IMR-90 (cell line): ENCODE measurements around the gene GUF1. TPM values are rescaled to one million over a fixed set of nuclear protein-coding genes. Genes with fewer than 3 reads are reported as not detected.

Experiments
- ATAC-seq: fragments of 200-7000 bp; cut with Tn5 transposase; 2 replicates; pipeline ENCODE4 v1.9.1; 2020; ENCODE audit warnings: low read depth, mild to moderate bottlenecking, moderate library complexity
- BruUV-seq: library from RNA; stranded (reverse); fragments of 400-500 nt; replicated peaks from 2 replicates; lab custom pipeline; 2021; lab: Mats Ljungman, UMichigan
- CTCF ChIA-PET: fragments of 300-600 bp; formaldehyde crosslinking; extraction: SDS; loops from one replicate; lab custom pipeline; 2021; ENCODE audit warnings: antibody characterized with exemption; lab: Yijun Ruan, JAX
- POLR2A ChIA-PET: fragments of 300-600 bp; sonication (Branson Sonifier 250); formaldehyde crosslinking; loops from one replicate; lab custom pipeline; 2022; ENCODE audit warnings: antibody characterized with exemption; ENCODE audit not compliant: unreplicated experiment; lab: Charles Lee
- DNase-seq: peaks from one replicate; pipeline ENCODE4 v3.0.0; 2013
- H2AFZ ChIP-seq: replicated peaks from 2 replicates; pipeline ENCODE3; 2013; ENCODE audit warnings: low read length, mild to moderate bottlenecking; ENCODE audit not compliant: poor library complexity
- H2AK5ac ChIP-seq: 2 replicates; pipeline ENCODE4 v1.6.1; 2013; ENCODE audit warnings: low read depth, low read length, inconsistent platforms
- H2AK9ac ChIP-seq: replicated peaks from 2 replicates; pipeline ENCODE3; 2013; ENCODE audit warnings: mild to moderate bottlenecking, low read depth, low read length, moderate library complexity; ENCODE audit not compliant: poor library complexity
- H2BK120ac ChIP-seq: 2 replicates; pipeline ENCODE4 v1.6.1; 2013; ENCODE audit warnings: low read depth, low read length, inconsistent platforms
- H2BK15ac ChIP-seq: 3 replicates; pipeline ENCODE4 v1.6.1; 2013; ENCODE audit warnings: low read depth, low read length, inconsistent platforms
- H2BK20ac ChIP-seq: 2 replicates; pipeline ENCODE4 v1.6.1; 2013; ENCODE audit warnings: low read depth, mild to moderate bottlenecking, inconsistent platforms, low read length, moderate library complexity
- H2BK5ac ChIP-seq: 2 replicates; pipeline ENCODE4 v1.6.1; 2013; ENCODE audit warnings: mild to moderate bottlenecking, low read depth, low read length, inconsistent platforms; ENCODE audit not compliant: poor library complexity, severe bottlenecking
- H3K14ac ChIP-seq: replicated peaks from 2 replicates; pipeline ENCODE4 v1.6.1; 2013; ENCODE audit warnings: low read depth, low read length, inconsistent platforms
- H3K18ac ChIP-seq: 2 replicates; pipeline ENCODE4 v1.6.1; 2013; ENCODE audit warnings: low read depth, low read length, control low read depth
- H3K23ac ChIP-seq: 2 replicates; pipeline ENCODE4 v1.6.1; 2013; ENCODE audit warnings: low read depth, low read length, inconsistent platforms
- H3K27ac ChIP-seq: 2 replicates; pipeline ENCODE4 v1.5.1; 2013; ENCODE audit warnings: mild to moderate bottlenecking, control low read depth, low read length; ENCODE audit not compliant: insufficient read depth
- H3K27me3 ChIP-seq: 2 replicates; pipeline ENCODE4 v1.6.1; 2013; ENCODE audit warnings: low read length; ENCODE audit not compliant: control insufficient read depth, insufficient read depth
- H3K36me3 ChIP-seq: 2 replicates; pipeline ENCODE4 v1.6.1; 2013; ENCODE audit warnings: low read length, mixed read lengths; ENCODE audit not compliant: control insufficient read depth, insufficient read depth
- H3K4ac ChIP-seq: 2 replicates; pipeline ENCODE4 v1.6.1; 2013; ENCODE audit warnings: low read depth, low read length, inconsistent platforms
- H3K4me1 ChIP-seq: 2 replicates; pipeline ENCODE4 v1.6.1; 2013; ENCODE audit warnings: low read length, mixed read lengths; ENCODE audit not compliant: control insufficient read depth, insufficient read depth
- H3K4me2 ChIP-seq: 2 replicates; pipeline ENCODE4 v1.6.1; 2013; ENCODE audit warnings: low read depth, mild to moderate bottlenecking, control low read depth, low read length, moderate library complexity
- H3K4me3 ChIP-seq: 2 replicates; pipeline ENCODE4 v1.5.1; 2013; ENCODE audit warnings: low read depth, mild to moderate bottlenecking, control low read depth, low read length, moderate library complexity; ENCODE audit not compliant: insufficient read depth
- H3K56ac ChIP-seq: 2 replicates; pipeline ENCODE4 v1.6.1; 2013; ENCODE audit warnings: low read length, inconsistent platforms; ENCODE audit not compliant: insufficient read depth; ENCODE audit errors: extremely low read depth
- H3K79me1 ChIP-seq, 2 experiments: 2 replicates each; pipeline ENCODE4 v1.6.1; 2013; ENCODE audit warnings: low read length in 2 of 2, inconsistent platforms in 1 of 2, low read depth in 1 of 2
- H3K9ac ChIP-seq: 2 replicates; pipeline ENCODE4 v1.6.1; 2013; ENCODE audit warnings: low read depth, low read length, control low read depth
- H3K9me1 ChIP-seq: 2 replicates; pipeline ENCODE4 v1.6.1; 2013; ENCODE audit warnings: low read length, inconsistent platforms; ENCODE audit not compliant: insufficient read depth
- H3K9me3 ChIP-seq: 2 replicates; pipeline ENCODE4 v1.6.1; 2013; ENCODE audit warnings: low read length; ENCODE audit not compliant: control insufficient read depth, insufficient read depth
- H4K20me1 ChIP-seq: 2 replicates; pipeline ENCODE4 v1.6.1; 2013; ENCODE audit warnings: low read length, inconsistent platforms; ENCODE audit not compliant: insufficient read depth
- H4K5ac ChIP-seq: 2 replicates; pipeline ENCODE4 v1.6.1; 2013; ENCODE audit warnings: mild to moderate bottlenecking, low read depth, low read length, control low read depth
- H4K8ac ChIP-seq, 2 experiments: 2 replicates each; pipeline ENCODE4 v1.6.1; 2013; ENCODE audit warnings: low read depth in 2 of 2, low read length in 2 of 2, control low read depth in 1 of 2, inconsistent platforms in 1 of 2
- H4K91ac ChIP-seq: 2 replicates; pipeline ENCODE4 v1.6.1; 2013; ENCODE audit warnings: low read depth, low read length, inconsistent platforms; ENCODE audit not compliant: insufficient read depth
- RCOR1 ChIP-seq: IDR thresholded peaks from 2 replicates; pipeline ENCODE4 v1.6.1; 2012; ENCODE audit warnings: mild to moderate bottlenecking, low read length, improper control_type of control experiment; ENCODE audit not compliant: insufficient replicate concordance
- WGBS, 2 experiments: methylation state at CpG; one replicate each; pipeline versions ENCODE4 v1.1.5 to v1.1.7; 2013; ENCODE audit warnings: missing lambda C conversion rate in 2 of 2; ENCODE audit not compliant: insufficient read length in 1 of 2; ENCODE audit errors: extremely low coverage in 2 of 2; 5-methylcytosine and 5-hydroxymethylcytosine counted together
- dilution Hi-C: fragments of 300-500 bp; cut with HindIII; formaldehyde crosslinking; loops from one replicate; pipeline ENCODE4 v1.14.3; 2018; ENCODE audit warnings: low sequenced_read_pairs; ENCODE audit not compliant: unreplicated experiment
- in situ Hi-C: fragments of 300-500 bp; cut with MboI; formaldehyde crosslinking; loops from 3 replicates; pipeline ENCODE4 v1.14.3; 2019; ENCODE audit warnings: low sequenced_read_pairs, inconsistent platforms, mixed read lengths
- intact Hi-C: fragments of 100-400 bp; cut with micrococcal nuclease; formaldehyde crosslinking; loops from 2 replicates; pipeline ENCODE4 v1.10.0; 2022
- polyA plus RNA-seq, 3 experiments: library from polyadenylated mRNA; depleted of rRNA; stranded (reverse); fragments of >200 nt; gene quantifications; 2 replicates each; pipeline ENCODE4 v1.2.3, GENCODE V29; 2012; ENCODE audit warnings: low replicate concordance in 1 of 3
- total RNA-seq: library from RNA; depleted of rRNA; stranded (reverse); fragments of >200 nt; gene quantifications from 2 replicates; pipeline ENCODE4 v1.2.3, GENCODE V29; 2012

The GUF1 gene
- total and polyA plus RNA-seq, 2 of the 4 experiments (the other 2 are of a cell fraction), result 9.9 to 10.6 TPM

DNA sequence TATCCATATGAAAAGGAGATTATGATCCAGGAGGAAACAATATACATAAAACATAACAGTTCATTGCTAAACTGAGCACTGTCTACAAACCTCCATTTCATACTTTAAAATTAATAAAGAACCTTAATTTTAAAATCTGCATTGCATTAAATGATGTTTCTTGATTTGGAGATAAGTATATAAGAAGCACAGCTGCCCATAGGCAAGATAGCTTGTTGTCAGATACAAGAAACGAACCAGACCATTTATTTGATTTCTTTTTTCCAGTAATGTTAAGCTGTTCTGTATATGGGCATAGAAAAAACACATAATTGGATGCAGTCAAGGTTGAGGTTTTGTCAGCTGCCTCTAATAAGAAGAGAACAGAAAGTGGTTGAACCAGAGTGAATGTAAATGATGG, 6.4 kb downstream of the GUF1 start:
- H3K9ac ChIP-seq, result no peak overlapping the region
- in situ Hi-C loops, result no loop called here
- no peak overlapping the region for H2AK5ac ChIP-seq
- no peaks in the 10 kb centered on the region for H3K9me3 ChIP-seq
- no peak overlapping the region for H2BK5ac ChIP-seq
- DNase-seq, result no peak
- dilution Hi-C loops, result no loop called here
- peaks cover 9% of the 10 kb centered on the region for H3K36me3 ChIP-seq
- H2BK120ac ChIP-seq, result no peak overlapping the region
- no peak overlapping the region for H2BK15ac ChIP-seq
- H4K20me1 ChIP-seq, result no peaks in the 10 kb centered on the region
- H4K5ac ChIP-seq, result no peak overlapping the region
- H3K79me1 ChIP-seq, result peaks cover 3 to 4% of the 10 kb centered on the region in 2 experiments; a peak in 1 of 4 replicates
- no peak overlapping the region for H4K8ac ChIP-seq
- no peaks in the 10 kb centered on the region for H3K4me1 ChIP-seq
- no peak overlapping the region for H2AK9ac ChIP-seq
- no peak overlapping the region for H2BK20ac ChIP-seq
- TF ChIP-seq RCOR1, result no peak
- H3K23ac ChIP-seq, result no peak overlapping the region
- no peak overlapping the region for H3K56ac ChIP-seq
- intact Hi-C loops, result no loop called here
- POLR2A ChIA-PET, result no interaction called here
- H2AFZ ChIP-seq, result no peak overlapping the region
- no peak overlapping the region for H3K14ac ChIP-seq
- no peak overlapping the region for H3K4me2 ChIP-seq
- H4K91ac ChIP-seq, result no peak overlapping the region
- CTCF ChIA-PET, result no interaction called here
- no peak overlapping the region for H3K4ac ChIP-seq
- WGBS, 2 experiments, result no CpG with 5 or more reads among the region's 1 CpG
- no TSS peak for BruUV-seq
- no peaks in the 10 kb centered on the region for H3K27me3 ChIP-seq
- no peak overlapping the region for H3K4me3 ChIP-seq
- no peak overlapping the region for H3K18ac ChIP-seq
- ATAC-seq, result no peak
- H3K9me1 ChIP-seq, result no peaks in the 10 kb centered on the region
- H3K27ac ChIP-seq, result no peak overlapping the region
